ENCODE data around the gene DCAKD.

The DCAKD gene

DNA sequence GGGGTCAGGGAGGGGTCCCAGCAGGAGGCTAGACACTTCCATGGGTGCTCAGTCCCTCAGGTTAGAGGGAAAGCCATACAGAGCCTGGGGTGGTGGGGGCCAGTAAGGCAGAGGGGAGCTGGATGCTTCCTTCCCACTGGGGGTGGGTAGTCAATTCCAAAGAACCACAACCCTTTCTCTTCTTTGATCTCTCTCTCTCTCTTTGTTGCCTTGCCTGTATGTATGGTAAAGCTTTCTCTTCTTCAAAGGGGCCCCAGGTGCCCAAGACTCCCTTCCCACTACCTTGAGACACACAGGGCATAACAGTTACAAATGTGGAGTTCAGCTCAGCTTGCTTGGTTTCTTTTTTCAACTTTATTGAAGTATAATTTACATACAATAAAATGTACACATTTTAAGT lies 52.8 kb downstream of the DCAKD start:
- DNase-seq: no peak

DNA sequence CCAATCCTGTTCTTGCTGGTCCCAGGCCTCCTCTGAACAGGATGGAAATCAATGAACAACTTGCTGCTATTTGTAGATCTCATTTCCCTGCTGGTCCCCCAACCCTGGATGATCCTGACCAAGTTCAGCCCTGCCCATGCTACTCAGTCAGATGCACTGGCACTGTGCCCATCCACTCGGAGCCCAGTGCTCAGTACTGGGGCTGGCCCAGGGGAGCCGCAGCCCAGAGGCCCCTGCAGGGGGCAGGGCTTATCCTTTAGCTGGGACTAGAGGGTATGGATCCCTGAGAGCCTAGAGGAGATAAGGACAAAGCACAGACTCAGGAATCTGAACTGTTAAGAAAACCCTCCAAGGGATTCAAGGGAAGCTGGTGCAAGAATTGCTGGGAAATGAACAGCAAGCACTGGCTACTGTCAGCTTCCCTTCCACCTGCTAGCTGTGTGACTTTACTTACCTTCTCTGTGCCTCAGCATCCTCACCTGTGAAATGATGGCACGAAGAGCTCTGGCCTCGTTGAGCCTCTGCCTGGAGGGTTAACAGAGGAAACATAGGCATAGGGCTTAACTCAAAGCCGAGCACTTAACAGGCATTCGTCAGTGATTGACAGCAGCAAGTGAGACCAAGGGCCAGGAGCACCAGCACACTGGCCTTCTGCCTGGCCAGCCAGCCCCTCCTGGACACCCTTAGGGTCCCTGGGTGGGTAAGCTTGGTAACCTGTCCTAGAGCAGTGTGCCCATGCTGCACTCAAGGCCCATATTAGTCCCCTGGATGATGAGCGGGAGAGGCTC lies 53.5 kb downstream of the DCAKD start:
- DNase-seq: no peak

DNA sequence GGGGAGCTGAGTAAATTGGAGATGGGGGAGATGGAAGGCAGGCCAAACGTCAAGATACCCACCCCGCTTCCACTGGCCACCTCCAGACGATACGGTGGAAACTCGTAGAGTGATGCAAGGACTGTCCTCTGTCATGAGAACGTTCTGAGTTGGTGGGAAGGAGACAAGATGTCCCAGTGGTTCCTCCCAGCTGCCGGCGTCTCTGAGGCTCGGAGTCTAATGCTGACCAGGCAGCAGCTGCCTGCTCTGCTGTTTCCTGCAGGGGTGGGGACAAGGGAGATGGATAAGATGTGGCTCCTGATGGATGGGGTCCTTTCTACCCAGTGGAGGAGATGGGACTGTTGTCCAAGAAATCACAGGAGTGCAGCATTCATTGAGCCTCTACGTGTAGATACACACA lies 55.1 kb downstream of the DCAKD start:
- no peak for DNase-seq

DNA sequence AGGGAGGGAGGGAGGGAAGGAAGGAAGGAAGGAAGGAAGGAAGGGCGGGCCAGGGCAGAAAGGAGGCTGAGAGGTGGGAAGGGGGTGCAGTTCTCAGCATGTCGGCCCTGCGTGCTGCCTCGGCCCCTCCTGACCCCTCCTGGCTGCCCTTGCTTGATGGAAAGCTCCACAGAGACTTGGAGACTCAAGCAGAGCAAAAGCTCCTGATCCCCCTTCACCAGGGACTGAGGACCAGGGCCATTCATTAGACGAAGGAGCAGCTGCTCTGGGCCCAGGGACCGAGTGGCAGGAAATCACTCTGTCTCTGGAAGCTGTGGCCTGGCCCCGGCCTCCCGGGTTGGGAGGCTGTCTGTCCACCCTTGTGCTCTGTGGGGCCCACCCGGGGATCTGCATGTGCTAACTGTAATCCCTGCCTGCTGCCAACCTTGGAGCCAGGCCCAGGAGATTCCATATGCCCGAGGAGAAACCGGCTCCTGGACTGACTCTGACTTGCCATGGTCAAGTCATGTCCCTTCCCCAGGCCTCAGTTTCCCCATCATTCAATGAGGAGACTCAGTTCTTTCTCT lies 55.9 kb downstream of the DCAKD start:
- no peak for DNase-seq

DNA sequence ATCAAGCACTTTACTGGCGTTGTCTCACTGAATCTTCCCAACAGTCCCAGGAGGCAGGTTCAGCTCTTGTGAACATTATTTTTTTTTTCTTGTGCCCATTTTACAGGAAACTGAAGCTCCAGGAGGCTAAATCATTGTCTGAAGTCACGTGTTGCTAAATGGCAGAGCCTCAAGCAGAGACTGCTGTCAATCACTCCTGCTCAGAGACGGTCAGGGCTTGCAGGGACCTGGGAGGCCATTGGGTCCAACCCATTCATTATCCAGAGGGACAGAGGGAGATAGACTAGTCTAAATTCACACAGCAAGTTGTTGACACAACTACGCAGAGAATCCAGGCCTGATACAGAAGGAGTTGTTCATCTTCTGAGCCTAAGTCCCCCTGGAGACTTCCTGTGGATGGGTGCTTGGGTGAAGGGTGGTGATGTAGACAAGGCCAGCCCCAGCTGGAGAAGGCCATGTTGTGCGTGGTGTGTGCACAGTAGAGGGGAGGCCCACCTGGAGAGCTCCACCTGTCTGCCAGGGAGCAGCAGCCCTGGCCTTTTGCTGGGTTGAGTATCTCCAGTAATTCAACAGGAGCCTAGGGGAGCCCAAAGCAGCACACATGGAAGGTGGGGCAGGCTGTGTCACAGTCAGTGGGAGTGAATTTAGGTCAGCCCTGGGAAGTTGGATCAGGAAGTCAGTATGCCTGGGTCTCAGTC lies 59.0 kb downstream of the DCAKD start:
- no peak for DNase-seq

DNA sequence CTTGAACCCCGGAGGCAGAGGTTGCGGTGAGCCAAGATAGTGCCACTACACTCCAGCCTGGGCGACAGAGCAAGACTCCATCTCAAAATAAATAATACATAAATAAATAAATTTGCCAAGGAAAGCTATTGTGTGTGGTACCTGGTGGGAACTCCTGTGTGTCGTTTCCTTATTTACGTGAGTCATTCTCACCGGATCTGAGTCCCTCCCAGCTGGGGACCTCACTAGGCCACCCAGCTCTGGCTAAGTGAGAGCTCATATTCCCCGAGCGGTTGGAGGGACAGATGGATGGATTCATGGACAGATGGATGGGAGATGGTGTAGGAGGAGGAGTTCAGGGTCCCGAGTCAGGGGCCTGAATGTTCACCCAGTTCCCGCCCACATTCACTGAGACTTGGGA lies 60.4 kb downstream of the DCAKD start:
- no peak for DNase-seq

DNA sequence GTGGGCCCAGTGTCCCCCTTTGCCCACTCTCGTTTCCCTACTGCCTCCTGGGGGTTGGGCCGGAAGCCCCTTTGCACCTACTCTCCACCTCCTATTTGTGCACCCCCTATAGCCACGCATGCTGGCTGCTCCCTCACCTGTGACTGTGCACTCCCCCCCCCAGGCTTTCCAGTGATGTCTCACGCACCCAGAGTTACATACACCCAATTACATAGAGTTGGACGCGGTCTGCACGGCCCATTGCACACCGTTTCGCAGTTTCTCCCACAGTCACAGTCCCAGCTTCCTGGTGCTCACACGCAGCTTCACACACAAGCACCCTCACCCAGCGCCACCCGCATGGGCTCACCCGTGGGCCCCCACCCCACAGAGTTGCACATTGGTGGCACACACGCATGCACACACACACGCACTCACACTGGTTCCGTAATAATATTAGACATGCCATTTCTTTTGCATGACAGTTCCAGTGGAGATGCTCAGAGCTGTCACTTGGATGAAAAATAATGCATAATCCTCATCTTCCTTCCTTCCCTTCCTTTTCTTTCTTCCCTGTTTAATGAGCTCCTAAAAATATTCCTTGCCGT lies 61.8 kb downstream of the DCAKD start:
- no peak for DNase-seq

DNA sequence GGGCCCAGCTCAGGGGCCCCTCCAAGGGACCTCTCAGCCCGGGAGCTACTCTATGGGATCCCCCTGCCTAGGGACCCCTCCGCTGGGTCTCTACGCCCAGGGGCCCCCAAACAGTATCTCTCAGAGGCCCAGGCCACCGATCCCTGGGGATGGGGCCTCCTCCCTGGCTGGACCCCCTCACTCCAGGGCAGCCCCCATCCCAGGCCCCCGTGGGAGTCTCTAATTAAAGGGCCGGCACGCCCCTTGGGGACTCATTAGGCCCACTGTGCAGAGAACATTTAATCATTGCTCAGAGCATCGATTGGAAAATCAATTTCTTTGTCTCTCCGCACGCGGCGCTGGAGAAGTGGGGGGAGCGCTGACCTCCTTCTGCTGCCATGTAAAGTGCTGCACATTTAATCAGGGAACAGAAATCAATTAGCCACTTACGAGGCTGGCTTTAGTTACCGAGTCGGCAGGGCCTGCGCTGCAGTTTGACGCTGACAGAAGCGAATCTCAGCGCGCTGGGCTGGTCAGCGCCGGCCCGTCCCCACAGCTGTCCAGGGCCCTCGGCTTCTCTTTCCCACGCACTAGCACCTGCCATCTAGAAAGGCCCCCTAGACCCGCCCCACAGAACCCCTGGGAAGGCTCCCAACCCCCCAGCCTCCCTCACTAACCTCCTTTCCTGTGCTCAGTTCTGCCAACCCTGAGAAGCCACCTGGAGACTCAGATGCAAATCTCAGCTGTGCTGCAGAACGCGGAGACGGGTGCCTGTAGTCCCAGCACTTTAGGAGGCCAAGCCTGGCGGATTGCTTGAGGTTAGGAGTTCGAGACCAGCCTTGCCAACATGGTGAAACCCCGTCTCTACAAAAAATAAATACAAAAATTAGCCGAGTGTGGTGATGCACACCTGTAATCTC lies 63.1 kb downstream of the DCAKD start:
- DNase-seq: no peak

DNA sequence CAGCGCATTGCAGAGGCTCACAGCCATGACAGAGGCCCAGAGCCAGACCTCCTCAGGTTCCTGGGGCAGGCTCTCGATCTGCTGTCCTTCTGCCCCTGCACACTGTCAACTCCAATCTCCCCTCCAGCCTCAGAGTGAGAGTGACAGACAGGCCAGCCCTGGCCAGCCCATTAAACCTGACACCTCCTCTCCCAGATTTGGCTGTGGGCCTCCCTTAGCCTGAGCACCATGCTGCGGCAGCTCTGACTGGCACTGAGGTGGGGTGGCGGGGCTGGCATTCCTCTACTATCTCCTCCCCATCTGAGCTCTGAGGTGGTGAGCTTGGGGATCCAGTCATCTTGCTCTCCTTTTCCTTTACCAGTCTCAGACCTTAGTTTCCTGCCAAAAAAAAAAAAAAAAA lies 67.9 kb downstream of the DCAKD start:
- DNase-seq: no peak

DNA sequence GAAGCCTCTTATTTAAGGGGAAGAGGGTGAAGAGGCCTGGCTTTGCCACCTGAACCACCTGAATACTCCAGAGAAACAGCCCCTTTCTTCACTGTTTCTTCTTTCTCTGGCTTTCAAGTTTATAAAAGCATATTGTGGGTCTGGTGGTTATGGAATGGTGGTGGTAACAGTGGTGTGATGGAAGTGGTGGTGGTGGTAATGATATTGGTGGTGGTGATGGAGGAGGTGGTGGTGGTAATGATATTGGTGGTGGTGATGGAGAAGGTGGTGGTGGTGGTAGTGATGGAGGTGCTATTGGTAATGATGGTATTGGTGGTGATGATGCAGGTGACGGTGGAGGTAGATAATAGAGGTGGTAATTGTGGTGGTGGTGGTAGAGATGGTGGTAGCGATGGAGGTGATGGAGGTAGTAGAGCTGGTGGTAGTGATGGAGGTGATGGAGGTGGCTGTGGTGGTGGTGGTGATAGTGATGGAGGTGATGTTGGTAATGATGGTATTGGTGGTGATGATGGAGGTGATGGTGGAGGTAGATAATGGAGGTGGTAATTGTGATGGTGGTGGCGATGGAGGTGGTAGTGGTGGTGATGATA lies 69.2 kb downstream of the DCAKD start:
- DNase-seq: no peak

DNA sequence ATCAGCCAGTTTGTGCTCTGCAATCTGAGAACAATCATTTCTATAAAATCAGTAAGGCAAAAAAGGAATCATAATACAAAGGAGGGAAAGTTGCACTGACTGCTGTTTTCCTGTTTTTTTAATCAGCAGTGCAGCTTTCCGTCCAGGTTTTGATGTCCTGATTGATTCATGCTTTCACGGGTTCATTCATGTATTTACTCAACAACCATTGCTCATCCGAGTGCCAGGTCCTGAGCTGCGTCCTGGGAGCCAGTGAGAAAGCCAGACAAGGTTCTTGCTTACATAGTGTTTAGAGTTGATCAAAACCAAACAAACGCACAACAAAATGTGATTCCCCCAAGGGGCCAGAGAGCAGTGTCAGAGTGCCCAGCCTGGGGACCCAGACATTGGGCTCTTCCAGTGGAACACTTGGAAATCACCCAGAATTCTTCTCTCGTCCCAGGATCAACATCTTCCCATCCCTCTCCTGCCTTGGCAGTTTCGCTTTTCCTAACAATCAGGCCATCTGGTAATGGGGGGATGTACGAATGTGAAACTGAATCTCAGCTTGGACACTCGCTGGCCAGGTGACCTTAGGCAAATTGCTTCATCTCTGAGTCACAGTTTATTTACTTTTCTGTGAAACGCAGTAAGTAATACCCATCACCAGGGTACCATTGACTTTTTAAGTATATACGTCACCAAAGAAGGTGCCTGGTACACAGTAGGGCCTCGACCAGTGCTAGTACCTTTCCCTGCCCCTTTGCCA lies 70.0 kb downstream of the DCAKD start:
- peak; percentile 11 for DNase-seq

DNA sequence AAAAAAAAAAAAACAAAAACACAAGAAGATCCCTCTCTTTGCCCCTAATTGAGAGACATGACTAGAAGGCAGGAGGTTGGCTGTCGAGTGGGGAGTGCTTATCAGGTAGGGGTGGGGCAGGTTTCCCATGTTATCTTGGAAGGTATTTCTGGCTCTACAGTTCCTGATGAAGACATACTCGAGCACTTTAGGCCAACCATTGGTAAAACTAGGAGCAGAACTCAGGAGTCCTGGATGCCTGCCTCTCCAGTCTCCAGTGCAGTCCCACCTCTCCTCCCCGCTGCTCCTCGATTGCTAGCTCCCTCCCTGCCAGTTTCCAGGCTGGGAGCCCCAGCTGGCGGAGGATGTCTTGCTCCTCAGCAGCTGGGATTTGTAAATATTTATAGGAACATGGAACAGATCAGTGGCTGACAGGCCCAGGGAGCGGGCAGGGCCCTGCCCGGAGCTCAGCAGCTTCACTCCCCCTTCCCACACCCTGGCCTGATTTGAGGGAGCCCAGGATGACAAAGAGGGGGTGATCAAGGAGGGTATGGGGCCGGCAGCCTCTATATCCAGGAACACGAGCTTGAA lies 71.9 kb downstream of the DCAKD start:
- DNase-seq: no peak

DNA sequence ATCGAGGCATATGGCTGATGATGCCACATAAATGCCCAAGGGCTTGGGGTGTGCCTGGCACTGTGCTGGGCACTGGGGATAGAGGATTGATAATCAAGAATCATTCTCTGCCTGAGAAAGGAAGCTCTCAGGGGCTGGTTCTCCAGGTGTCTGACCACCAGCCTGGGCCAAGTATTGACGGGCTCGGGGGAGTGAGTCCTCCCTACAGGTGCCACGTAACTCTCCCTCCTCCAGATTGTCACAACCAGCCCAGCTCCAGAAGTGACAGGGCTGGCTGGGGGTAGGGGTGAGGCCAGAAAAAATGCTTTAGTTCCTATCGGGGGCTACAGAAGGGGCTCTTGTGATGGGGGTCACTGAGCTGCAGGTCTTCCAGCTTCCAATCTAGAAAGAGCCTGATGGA lies 72.6 kb downstream of the DCAKD start:
- no peak for DNase-seq

DNA sequence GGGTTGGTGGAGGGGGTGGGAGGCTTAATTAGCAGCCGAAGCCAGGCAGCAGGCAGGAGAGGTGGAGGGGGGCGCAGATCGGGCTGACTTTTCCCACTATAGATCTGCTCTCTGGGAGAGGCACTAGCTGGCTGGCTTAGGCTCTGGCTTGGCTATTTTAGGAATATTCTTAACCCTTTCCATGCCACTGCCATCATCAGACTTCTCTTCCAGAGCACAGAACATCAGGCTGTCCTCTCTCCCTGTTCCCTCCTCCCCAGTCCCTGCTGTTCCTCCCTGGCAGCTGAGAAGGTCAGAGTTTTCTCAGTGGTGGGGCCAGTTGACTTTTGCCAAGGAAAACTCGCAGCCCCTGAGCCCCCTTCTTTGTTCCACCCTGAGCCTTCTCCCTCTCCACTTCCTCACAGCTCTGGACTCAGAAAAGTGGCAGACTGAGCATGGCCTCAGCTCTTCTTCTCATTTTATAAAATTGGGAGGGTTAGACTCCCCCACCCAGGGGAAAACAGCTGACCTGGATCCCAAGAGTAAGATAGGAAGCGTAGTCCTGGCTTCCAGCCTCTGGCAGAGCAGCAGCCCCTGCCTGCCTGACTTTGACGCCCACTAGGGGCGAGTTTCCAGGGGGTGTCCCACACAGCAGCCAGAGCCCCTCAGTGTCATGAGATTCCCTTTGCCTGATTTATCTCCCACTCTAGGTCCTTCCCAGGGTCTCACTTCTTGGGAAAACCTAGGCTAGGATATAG lies 73.5 kb downstream of the DCAKD start:
- DNase-seq: no peak

DNA sequence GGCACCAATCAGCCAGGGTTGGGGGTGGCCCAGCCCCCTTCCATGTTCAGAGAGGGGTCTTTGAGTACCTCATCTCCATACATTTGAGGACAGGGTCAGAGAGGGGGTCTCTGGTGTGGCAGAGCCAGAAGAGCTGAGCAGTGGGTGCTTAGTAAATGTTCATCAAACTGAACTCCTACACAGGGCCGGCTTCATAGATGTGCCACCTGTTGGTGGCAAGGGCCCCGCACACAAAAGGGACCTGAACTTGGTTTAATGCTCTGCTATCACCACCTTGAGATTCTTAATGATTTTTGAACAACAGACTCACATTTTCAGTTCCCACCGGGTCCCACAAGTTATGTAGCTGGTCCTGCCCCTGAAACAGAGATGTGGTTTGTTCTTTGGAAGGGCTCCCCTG lies 74.4 kb downstream of the DCAKD start:
- DNase-seq: no peak

DNA sequence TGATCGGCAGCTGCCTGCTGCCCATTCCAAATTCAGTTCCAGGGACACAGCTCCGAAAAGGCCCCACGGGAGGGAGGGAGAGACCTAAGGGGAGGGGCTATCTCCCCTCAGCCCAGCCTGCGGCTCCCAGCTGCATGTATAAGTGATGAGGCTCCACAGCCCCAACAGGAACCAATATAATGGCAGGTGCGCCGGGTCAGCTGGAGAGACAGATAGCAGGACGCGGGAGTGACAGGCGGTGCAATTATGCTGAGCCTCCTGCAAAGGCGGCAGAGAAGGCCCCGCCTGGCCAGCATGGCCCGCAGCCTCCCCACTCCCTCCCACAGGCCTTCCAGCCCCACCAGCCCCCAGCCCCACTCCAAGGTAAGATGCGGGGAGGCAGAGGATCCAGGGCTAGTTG lies 75.2 kb downstream of the DCAKD start:
- no peak for DNase-seq
